A172 (cell line): ENCODE measurements around the gene SAPCD1. TPM values are rescaled to one million over a fixed set of nuclear protein-coding genes. Genes with fewer than 3 reads are reported as not detected.

Experiments used
- DNase-seq: peaks from one replicate; pipeline ENCODE4 v3.0.0-alpha.2; 2015; ENCODE audit warnings: low spot score
- total RNA-seq: library from RNA; depleted of rRNA; stranded (reverse); fragments of >200 nt; shearing (Covaris generic); gene quantifications from 2 replicates; pipeline ENCODE4 v1.2.3, GENCODE V29; 2014

SAPCD1 gene
- total RNA-seq, 1 experiment from 2014 or later: 1.1 TPM

- DNase-seq: peak; percentile 89
Measured at GRCh38 chr6:31750411-31751022, 11.9 kb upstream of the SAPCD1 start.

GRCh38 chr6:31752739-31753319 is 9.6 kb upstream of the SAPCD1 start:
- DNase-seq: peak; percentile 70

DNA sequence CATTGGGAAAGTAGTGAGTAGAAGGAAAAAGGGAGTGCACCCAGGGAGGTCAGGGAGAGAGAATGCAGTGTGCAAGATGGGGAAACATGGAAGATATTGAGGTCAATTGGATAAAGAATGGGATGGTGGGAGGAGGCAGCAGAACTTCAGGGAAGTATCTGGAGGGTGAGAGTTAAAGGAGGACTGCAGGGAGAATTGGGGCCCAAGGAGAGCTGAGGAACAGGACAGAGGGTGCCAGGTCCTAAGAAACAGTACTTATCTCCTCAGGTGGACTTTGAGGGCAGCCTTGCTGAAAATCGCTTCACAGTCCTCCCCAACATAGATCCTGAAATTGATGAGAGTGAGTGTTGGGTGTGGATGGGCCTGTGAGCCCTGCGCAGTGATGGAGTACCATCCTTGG is 4.2 kb upstream of the SAPCD1 start:
- DNase-seq: no peak

DNA sequence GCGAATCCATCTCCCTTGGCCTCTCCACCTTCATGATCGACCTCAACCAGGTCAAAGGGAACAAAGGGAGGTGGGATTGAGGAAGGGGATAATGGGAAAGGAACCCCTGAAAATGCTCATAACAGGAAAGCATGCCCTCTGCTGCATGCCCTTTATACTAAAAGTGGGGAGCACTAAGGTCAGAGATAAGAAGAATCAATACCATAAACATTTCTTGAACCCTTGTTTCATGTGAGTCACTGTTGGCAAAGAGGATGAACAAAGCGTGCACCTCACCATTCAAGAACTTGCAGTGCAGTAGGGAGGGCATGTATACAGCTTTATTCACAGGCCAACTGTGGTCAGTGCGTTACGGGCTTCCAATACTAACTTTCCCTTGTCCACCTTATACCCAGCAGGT is 1.7 kb upstream of the SAPCD1 start:
- no peak for DNase-seq

DNA sequence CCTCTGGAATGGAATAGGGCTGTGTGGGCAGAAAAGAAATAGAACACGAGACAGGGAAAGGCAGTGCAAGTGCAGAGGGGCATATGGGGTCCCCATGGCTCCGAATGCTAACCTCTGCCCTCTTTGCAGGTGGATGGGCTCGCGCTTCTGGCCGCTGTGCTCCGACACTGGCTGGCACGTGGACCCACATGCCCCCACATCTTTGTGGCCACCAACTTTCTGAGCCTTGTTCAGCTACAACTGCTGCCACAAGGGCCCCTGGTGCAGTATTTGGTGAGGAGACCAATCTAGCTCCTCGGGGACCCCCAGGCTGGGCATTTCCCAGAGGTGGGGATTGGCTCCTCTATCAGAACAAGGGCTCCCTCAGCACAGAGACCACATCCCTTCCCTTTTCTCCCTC is 1.1 kb upstream of the SAPCD1 start:
- DNase-seq: no peak

- no peak for DNase-seq
Measured at GRCh38 chr6:31762878-31763618, 592 bp downstream of the SAPCD1 start.

GRCh38 chr6:31763619-31763940 is 1.1 kb downstream of the SAPCD1 start:
- DNase-seq: peak; percentile 75

- DNase-seq: no peak
Measured at GRCh38 chr6:31764198-31764597, 1.7 kb downstream of the SAPCD1 start.

DNA sequence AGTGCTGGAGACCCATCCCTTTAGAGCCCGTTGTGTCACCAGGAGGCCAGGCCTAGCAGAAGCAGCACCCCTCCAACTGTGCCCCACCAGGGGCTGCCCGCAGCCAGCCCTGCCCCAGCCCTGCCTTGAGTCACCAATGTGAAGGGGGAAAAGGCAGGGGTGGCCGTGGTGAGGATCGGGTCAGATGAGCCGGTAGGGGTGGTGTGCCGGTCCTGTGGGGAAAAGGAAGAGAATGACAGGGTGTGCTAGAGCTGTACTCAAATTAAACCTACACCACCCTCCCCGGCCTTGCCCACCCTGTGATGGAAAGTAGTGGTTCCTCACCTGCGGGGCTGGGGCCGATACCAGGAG is 3.1 kb downstream of the SAPCD1 start:
- DNase-seq: no peak

DNA sequence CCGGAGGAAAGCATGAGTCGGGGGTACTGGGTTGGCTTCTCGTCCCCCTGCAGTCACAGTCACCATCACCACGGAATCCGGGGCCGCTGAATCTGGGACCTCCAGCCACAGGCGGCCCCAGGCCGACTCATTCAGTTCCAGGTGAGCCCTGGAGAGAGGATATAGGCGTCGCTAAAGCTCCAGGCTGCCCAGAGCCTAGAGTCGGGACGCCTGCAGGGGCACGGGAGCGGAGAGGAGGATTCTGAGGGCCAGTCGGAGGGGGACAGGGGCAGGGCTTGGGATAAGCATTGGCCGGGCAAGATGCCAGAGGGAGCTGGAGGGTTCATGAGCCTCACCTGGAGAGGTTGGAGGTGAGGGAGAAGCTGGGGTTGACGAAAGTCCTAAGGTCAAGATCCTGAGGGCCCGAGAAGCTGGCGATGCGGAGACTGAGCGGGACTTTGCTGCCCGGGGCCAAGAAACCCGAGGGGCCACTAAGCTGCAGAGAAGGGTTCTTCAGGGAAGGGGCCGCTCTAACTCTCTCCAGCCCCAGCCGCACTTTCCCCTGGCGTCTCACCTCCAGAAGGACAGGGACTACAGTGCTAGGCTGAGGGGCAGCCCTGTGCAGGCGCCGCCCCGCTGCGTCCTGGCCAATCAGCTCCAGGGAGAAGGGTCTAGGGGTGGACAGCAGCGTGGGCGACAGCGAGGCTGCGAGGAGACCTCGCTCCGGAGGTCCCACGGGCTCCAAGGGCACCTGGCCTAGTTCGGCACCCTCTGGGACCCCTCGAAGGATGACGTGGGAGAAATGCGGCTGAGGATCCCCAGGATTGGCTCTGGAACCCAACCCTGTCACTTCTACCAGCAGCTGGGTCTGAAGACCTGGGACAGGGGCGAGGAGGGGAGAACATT is 3.7 kb downstream of the SAPCD1 start:
- DNase-seq: no peak

DNA sequence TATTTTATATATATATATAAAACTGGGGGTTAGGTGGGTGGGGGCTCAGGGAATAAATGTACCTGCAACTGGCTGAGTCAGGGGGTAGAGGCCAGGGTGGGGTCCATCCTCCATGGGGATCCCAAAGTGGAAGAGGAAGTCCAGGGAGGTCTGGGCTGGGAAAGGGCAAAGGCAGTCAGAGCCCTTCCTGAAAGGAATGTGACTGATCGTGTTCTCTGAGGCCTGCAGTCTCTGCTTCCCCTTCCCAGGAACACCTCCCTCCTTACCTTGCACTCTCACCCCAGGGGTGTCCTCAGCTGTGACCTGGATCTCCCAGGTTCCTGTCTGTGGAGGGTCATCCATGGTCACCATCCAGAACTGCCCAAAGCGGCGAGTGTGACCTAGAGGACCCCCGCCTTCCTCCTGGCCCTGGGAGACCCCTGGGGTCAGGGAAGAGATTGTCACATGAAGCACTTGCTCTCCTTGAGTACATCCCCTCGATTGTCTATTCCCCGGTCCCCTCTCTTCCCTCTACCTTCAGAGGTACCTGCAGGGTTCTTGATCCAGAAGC is 4.7 kb downstream of the SAPCD1 start:
- DNase-seq: no peak

- DNase-seq: no peak
Measured at GRCh38 chr6:31768363-31769257, 6.2 kb downstream of the SAPCD1 start.

GRCh38 chr6:31769684-31770371 is 7.4 kb downstream of the SAPCD1 start:
- DNase-seq: peak; percentile 54

DNA sequence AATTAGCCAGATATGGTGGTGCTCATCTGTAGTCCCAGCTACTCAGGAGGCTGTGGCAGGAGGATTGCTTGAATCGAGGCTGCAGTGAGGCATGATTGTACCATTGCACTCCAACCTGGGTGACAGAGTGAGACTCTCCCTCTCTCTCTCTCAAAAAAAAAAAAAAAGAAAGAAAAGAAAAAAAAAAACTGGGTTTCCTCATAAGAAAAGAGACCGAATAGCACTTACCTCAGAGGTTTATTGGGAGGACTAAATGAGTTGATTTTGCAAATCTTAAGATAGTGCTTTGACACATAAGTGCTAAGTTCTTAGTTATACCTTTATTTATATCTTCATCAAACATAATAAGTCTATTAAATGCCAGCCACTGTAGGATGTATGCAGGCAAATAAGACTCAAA is 8.4 kb downstream of the SAPCD1 start:
- DNase-seq: no peak

DNA sequence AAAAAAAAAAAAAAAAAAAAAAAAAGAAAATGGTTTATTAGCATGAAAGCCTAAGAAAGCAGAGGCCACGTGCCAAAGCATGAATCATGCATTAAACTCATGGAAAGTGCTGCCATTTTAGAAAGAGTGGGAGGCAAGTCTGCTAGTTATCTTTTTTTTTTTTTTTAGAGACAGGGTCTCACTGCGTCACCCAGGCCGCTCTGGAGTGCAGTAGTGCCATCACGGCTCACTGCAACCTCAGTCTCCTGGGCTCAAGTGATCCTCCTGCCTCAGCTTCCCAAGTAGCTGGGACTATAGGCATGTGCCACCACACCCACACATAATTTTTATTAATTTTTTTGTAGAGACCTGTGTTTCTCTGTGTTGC is 9.5 kb downstream of the SAPCD1 start:
- DNase-seq: peak; percentile 41

DNA sequence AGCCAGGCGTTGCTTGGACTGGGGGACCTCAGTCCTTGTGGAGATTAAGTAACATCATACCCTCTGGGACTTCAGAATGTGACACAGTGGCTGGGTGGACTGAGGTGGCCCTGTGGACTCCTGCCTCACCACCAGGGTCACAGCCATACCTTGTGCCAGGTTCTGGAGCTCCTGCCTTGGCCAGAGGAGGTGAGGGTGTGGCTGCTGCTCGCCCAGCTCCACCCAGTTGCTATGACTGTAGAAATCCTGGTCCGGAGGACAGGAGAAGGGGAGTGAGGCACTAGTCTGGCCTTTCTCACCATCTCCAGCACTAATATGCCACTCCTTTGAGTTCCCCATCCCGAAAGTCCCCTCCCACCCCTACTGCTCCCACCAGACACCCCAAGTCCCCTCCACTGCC is 12.7 kb downstream of the SAPCD1 start:
- no peak for DNase-seq

GRCh38 chr6:31775633-31776484 is 13.4 kb downstream of the SAPCD1 start:
- DNase-seq: no peak

GRCh38 chr6:31776485-31776988 is 14.1 kb downstream of the SAPCD1 start:
- no peak for DNase-seq

GRCh38 chr6:31776989-31777666 is 14.7 kb downstream of the SAPCD1 start, which contains the start of gene VWA7:
Gene VWA7, minus strand, starts transcription at chr6:31777328. Its CDS starts 549 bp downstream, at chr6:31776779.
- peak; percentile 80 for DNase-seq
